PC-3 (cell line): ENCODE results near the gene PTPRQ.

ENCODE experiments used
- CTCF ChIP-seq: fragments of 300-600 bp; sonication (generic); conservative IDR thresholded peaks from 2 replicates; pipeline ENCODE4 v1.5.1; 2017; ENCODE audit warnings: antibody characterized with exemption, low read depth, mild to moderate bottlenecking, low read length
- EZH2 ChIP-seq: fragments of 300-600 bp; sonication (generic); IDR thresholded peaks from one replicate; pipeline ENCODE4 v1.6.1; 2017; ENCODE audit warnings: antibody characterized with exemption, mild to moderate bottlenecking, low read length; ENCODE audit not compliant: unreplicated experiment

GRCh38 chr12:80445083-80445793 is 1.2 kb downstream of the PTPRQ start:
- TF ChIP-seq CTCF (no peak), EZH2 (no peak)
